Endothelial cell of umbilical vein (primary cell): ENCODE data around the gene GLRA2. TPM values are rescaled to one million over a fixed set of nuclear protein-coding genes. Genes with fewer than 3 reads are reported as not detected.

ENCODE experiments used
- BruUV-seq: library from RNA; stranded (reverse); fragments of 400-500 nt; replicated peaks from 2 replicates; lab custom pipeline; 2021; lab: Mats Ljungman, UMichigan
- CTCF ChIA-PET: fragments of 300-600, 350-600 bp; sonication (Branson Sonifier 250); formaldehyde crosslinking; loops from one replicate; lab custom pipeline; 2021; ENCODE audit warnings: antibody characterized with exemption, inconsistent platforms; lab: Charles Lee
- POLR2A ChIA-PET: fragments of 300-600, 350-600 bp; sonication (Branson Sonifier 250); formaldehyde crosslinking; loops from one replicate; lab custom pipeline; 2021; ENCODE audit warnings: antibody characterized with exemption, inconsistent platforms; lab: Charles Lee
- DNase-seq: peaks from one replicate; pipeline ENCODE4 v3.0.0-alpha.2; 2011; ENCODE audit warnings: low read depth, low spot score
- FAIRE-seq: peaks from 2 replicates; lab custom pipeline; 2011; peaks lifted over from hg19 to GRCh38; lab: Jason Lieb, UNC
- H2AFZ ChIP-seq: 2 replicates; pipeline ENCODE4 v1.6.0; 2012; ENCODE audit warnings: low read depth, low read length, control low read depth, inconsistent platforms
- H3K27ac ChIP-seq: 2 replicates; pipeline ENCODE4 v1.5.1; 2011; ENCODE audit warnings: low read depth, mild to moderate bottlenecking, control low read depth, low read length, moderate library complexity; ENCODE audit not compliant: insufficient read depth
- H3K27me3 ChIP-seq, 2 experiments: 2 replicates each; pipeline versions ENCODE4 v1.6.0 to v1.6.1; 2011; ENCODE audit warnings: low read length in 2 of 2, mixed read lengths in 1 of 2; ENCODE audit not compliant: control insufficient read depth in 2 of 2, insufficient read depth in 2 of 2
- H3K36me3 ChIP-seq, 2 experiments: 2 replicates in 1 of 2; 3 replicates in 1 of 2; pipeline ENCODE4 v1.5.1; 2011; ENCODE audit warnings: low read length in 2 of 2, mild to moderate bottlenecking in 1 of 2, moderate library complexity in 1 of 2; ENCODE audit not compliant: control insufficient read depth in 2 of 2, insufficient read depth in 2 of 2; ENCODE audit errors: extremely low read depth in 1 of 2
- H3K4me1 ChIP-seq: 3 replicates; pipeline ENCODE4 v1.5.1; 2011; ENCODE audit warnings: mild to moderate bottlenecking, low read length; ENCODE audit not compliant: control insufficient read depth, insufficient read depth; ENCODE audit errors: extremely low read depth
- H3K4me2 ChIP-seq: 2 replicates; pipeline ENCODE4 v1.6.1; 2011; ENCODE audit warnings: low read length, control low read depth, mixed read lengths; ENCODE audit not compliant: insufficient read depth
- H3K4me3 ChIP-seq, 3 experiments: fragments of 200-600 bp in 1 of 3; sonication (generic), shearing (Covaris generic) in 1 of 3; replicated peaks in 1 of 3; 2 replicates each; pipeline ENCODE4 v1.5.1; 2011 to 2016; ENCODE audit warnings: control low read depth in 3 of 3, low read length in 3 of 3, mild to moderate bottlenecking in 2 of 3, inconsistent platforms in 1 of 3, low read depth in 1 of 3, moderate library complexity in 1 of 3; ENCODE audit not compliant: insufficient read depth in 1 of 3
- H3K79me2 ChIP-seq: 2 replicates; pipeline ENCODE4 v1.6.0; 2012; ENCODE audit warnings: low read length, inconsistent platforms; ENCODE audit not compliant: control insufficient read depth, insufficient read depth
- H3K9ac ChIP-seq: replicated peaks from 2 replicates; pipeline ENCODE3; 2011; ENCODE audit warnings: low read length, control low read depth; ENCODE audit not compliant: insufficient read depth; ENCODE audit errors: extremely low read depth
- H3K9me1 ChIP-seq: replicated peaks from 3 replicates; pipeline ENCODE4 v1.6.0; 2011; ENCODE audit warnings: mild to moderate bottlenecking, low read length; ENCODE audit not compliant: control insufficient read depth, insufficient read depth; ENCODE audit errors: extremely low read depth
- H3K9me3 ChIP-seq: replicated peaks from 2 replicates; pipeline ENCODE4 v1.5.1; 2012; ENCODE audit warnings: low read length, inconsistent platforms; ENCODE audit not compliant: control insufficient read depth, insufficient read depth
- H4K20me1 ChIP-seq: replicated peaks from 2 replicates; pipeline ENCODE3; 2011; ENCODE audit warnings: mild to moderate bottlenecking, low read length; ENCODE audit not compliant: control insufficient read depth, insufficient read depth; ENCODE audit errors: extremely low read depth
- EZH2 ChIP-seq: IDR thresholded peaks from 2 replicates; pipeline ENCODE4 v1.6.1; 2012; ENCODE audit warnings: borderline replicate concordance, low read depth, mild to moderate bottlenecking, moderate library complexity, low read length, inconsistent platforms; ENCODE audit not compliant: severe bottlenecking
- FOS ChIP-seq: IDR thresholded peaks from 2 replicates; pipeline ENCODE4 v1.6.1; 2011; ENCODE audit warnings: mild to moderate bottlenecking, low read length, moderate library complexity, borderline replicate concordance; ENCODE audit not compliant: insufficient read depth
- GATA2 ChIP-seq: IDR thresholded peaks from 2 replicates; pipeline ENCODE4 v1.7.0; 2011; ENCODE audit warnings: low read depth, mild to moderate bottlenecking, moderate library complexity, mixed read lengths, low read length; ENCODE audit not compliant: insufficient read length, insufficient read depth
- JUN ChIP-seq: IDR thresholded peaks from 2 replicates; pipeline ENCODE4 v1.6.1; 2011; ENCODE audit warnings: borderline replicate concordance, low read depth; ENCODE audit not compliant: insufficient read length, insufficient read depth
- MYC ChIP-seq: IDR thresholded peaks from one replicate; pipeline ENCODE4 v1.6.1; 2011; ENCODE audit warnings: mild to moderate bottlenecking, low read depth, low read length
- POLR2A ChIP-seq: IDR thresholded peaks from 2 replicates; pipeline ENCODE4 v1.6.1; 2012; ENCODE audit warnings: low read depth, mild to moderate bottlenecking, control low read depth, low read length
- POLR2AphosphoS5 ChIP-seq: IDR thresholded peaks from 2 replicates; pipeline ENCODE4 v1.6.1; 2012; ENCODE audit warnings: low read depth, mild to moderate bottlenecking, control low read depth, low read length, moderate library complexity; ENCODE audit not compliant: insufficient read depth
- dilution Hi-C: fragments of 300-500 bp; cut with MboI; formaldehyde crosslinking; loops from one replicate; pipeline ENCODE4 v1.15.0; 2019; ENCODE audit warnings: low sequenced_read_pairs; ENCODE audit not compliant: extremely low pct_ligation_motif_present
- intact Hi-C: fragments of 100-400 bp; cut with micrococcal nuclease; formaldehyde crosslinking; loops from one replicate; pipeline ENCODE4 v1.10.0; 2022
- polyA plus RNA-seq, 4 experiments: library from polyadenylated mRNA; depleted of rRNA in 3 of 4; stranded (reverse) in 3 of 4; unstranded in 1 of 4; fragments of >200 nt; gene quantifications; 2 replicates each; pipeline versions ENCODE4 v1.2.1 to v1.2.3, GENCODE V29; 2011 to 2012; ENCODE audit warnings: missing spikeins in 1 of 4
- total RNA-seq: library from RNA; stranded (reverse); gene quantifications from 2 replicates; pipeline ENCODE4 v1.2.3, GENCODE V29; 2021
- TF ChIP-seq, protein P1 (sequence below): IDR thresholded peaks from 2 replicates; pipeline ENCODE4 v1.6.1; 2011; ENCODE audit not compliant: insufficient read depth, insufficient read length
- TF ChIP-seq, protein P2 (sequence below), 2 donors: IDR thresholded peaks; 1 replicate in 1 of 2; 2 replicates in 1 of 2; pipeline ENCODE4 v1.5.1; 2011; ENCODE audit warnings: low read length in 2 of 2, mild to moderate bottlenecking in 2 of 2, moderate library complexity in 2 of 2, control low read depth in 1 of 2, inconsistent platforms in 1 of 2, low read depth in 1 of 2; ENCODE audit not compliant: insufficient read depth in 1 of 2; ENCODE audit errors: extremely low read depth in 1 of 2

GLRA2 gene
- total and polyA plus RNA-seq, 2 donors (not counting 3 experiments of a cell fraction or from before 2014, with no cell fraction given) = not detected

- no peaks in the 10 kb centered on the region for H3K79me2 ChIP-seq
- H3K27ac ChIP-seq = no peak overlapping the region
- ChIA-PET CTCF (no interaction called here), POLR2A (no interaction called here)
- H3K4me1 ChIP-seq = no peaks in the 10 kb centered on the region
- H2AFZ ChIP-seq = no peak overlapping the region
- H4K20me1 ChIP-seq = no peaks in the 10 kb centered on the region
- TF ChIP-seq, protein P1, sequence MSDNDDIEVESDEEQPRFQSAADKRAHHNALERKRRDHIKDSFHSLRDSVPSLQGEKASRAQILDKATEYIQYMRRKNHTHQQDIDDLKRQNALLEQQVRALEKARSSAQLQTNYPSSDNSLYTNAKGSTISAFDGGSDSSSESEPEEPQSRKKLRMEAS = no peak
- TF ChIP-seq EZH2 (no peak), POLR2A (no peak), FOS (no peak), JUN (no peak), GATA2 (no peak), POLR2AphosphoS5 (no peak), MYC (no peak)
- TF ChIP-seq, protein P2, sequence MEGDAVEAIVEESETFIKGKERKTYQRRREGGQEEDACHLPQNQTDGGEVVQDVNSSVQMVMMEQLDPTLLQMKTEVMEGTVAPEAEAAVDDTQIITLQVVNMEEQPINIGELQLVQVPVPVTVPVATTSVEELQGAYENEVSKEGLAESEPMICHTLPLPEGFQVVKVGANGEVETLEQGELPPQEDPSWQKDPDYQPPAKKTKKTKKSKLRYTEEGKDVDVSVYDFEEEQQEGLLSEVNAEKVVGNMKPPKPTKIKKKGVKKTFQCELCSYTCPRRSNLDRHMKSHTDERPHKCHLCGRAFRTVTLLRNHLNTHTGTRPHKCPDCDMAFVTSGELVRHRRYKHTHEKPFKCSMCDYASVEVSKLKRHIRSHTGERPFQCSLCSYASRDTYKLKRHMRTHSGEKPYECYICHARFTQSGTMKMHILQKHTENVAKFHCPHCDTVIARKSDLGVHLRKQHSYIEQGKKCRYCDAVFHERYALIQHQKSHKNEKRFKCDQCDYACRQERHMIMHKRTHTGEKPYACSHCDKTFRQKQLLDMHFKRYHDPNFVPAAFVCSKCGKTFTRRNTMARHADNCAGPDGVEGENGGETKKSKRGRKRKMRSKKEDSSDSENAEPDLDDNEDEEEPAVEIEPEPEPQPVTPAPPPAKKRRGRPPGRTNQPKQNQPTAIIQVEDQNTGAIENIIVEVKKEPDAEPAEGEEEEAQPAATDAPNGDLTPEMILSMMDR (IDR thresholded peaks at IDR 0.05; ENCODE audit: extremely low read depth in 1 of 2, insufficient read depth in 1 of 2, low read depth in 1 of 2, low read length in 2 of 2) = no peak
- no peak overlapping the region for H3K9ac ChIP-seq
- H3K36me3 ChIP-seq = no peaks in the 10 kb centered on the region
- H3K4me3 ChIP-seq = no peak overlapping the region
- no peaks in the 10 kb centered on the region for H3K9me1 ChIP-seq
- H3K9me3 ChIP-seq = no peaks in the 10 kb centered on the region
- dilution Hi-C loops = no loop called here
- H3K27me3 ChIP-seq = no peaks in the 10 kb centered on the region
- BruUV-seq = no TSS peak
- intact Hi-C loops = no loop called here
- FAIRE-seq (no peak), DNase-seq (no peak)
- H3K4me2 ChIP-seq = no peak overlapping the region
Measured at GRCh38 chrX:14777525-14777924, 248.2 kb downstream of the GLRA2 start.
